ENCODE measurements around the gene BCAS1. TPM values are rescaled to one million over a fixed set of nuclear protein-coding genes. Genes with fewer than 3 reads are reported as not detected.

BCAS1 gene
- total and polyA plus RNA-seq, 10 donors: 0.23 to 1.3 (median 0.55) TPM; not detected in 2

DNA sequence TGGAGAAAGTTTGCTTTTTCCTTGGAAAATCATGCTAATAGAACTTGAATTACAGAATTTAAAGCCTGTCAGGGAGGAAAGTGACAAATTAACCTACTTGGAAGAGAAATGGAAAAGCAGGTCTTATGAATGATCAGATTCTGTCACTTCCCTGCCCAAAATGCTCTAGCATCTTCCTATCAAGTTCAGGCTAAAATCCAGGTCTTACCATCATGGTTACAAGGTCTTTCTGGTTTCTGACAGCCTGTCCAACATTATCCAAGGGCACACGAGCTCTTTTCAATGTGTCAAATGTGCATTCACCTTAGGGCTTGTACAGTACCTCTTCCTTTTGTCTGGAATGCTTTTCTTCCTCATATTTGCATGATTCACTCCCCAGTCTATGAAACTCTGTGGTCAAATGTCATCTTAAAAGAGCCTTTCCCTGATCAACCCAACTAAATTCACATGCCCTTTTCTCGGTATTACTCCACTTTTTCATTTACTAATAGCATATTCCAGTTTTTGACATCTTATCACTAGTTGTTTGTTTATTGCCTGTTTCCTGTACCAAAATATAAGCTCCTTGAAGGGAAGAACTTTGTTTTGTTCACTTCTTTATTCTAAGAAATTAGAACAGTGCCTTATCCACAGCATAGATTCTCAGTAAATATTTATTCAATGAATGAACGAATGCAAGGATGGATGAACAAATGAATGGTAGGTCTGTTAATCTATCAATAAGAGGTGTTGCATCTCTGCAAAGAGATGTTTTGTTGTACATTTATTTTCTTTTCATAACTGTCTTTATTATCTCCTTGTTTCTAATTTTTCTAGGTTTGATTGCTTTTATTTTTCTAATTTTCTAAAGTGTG, 139.5 kb downstream of the BCAS1 start:
- 64 to 74% (median 67%) methylated on average over 3 of the region's 3 CpGs for WGBS, 5 donors
- Histone ChIP-seq H3K4me1 (peaks cover 28 to 91% (median 61%) of the 10 kb centered on the region in 6 donors), H3K9me3 (no peaks in the 10 kb centered on the region), H3K4me3 (no peak overlapping the region), H3K27me3 (replicated peaks in 1 of 7) (no peaks in the 10 kb centered on the region), H3K27ac (peak overlapping the region in 7 of 8 donors; percentile 15 to 87 (median 64)), H3K36me3 (no peaks in the 10 kb centered on the region)
- intact Hi-C loops (cut with DNase I; ENCODE audit: low total_unique reads): no loop called here
- no peak for DNase-seq
- TF ChIP-seq POLR2A (IDR thresholded peaks at IDR 0.05) (no peak), POLR2AphosphoS5 (IDR thresholded peaks at IDR 0.05) (no peak)
- TF ChIP-seq, protein P1, sequence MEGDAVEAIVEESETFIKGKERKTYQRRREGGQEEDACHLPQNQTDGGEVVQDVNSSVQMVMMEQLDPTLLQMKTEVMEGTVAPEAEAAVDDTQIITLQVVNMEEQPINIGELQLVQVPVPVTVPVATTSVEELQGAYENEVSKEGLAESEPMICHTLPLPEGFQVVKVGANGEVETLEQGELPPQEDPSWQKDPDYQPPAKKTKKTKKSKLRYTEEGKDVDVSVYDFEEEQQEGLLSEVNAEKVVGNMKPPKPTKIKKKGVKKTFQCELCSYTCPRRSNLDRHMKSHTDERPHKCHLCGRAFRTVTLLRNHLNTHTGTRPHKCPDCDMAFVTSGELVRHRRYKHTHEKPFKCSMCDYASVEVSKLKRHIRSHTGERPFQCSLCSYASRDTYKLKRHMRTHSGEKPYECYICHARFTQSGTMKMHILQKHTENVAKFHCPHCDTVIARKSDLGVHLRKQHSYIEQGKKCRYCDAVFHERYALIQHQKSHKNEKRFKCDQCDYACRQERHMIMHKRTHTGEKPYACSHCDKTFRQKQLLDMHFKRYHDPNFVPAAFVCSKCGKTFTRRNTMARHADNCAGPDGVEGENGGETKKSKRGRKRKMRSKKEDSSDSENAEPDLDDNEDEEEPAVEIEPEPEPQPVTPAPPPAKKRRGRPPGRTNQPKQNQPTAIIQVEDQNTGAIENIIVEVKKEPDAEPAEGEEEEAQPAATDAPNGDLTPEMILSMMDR (IDR thresholded peaks at IDR 0.05 in 8 of 11, conservative IDR thresholded peaks at IDR 0.05 in 3 of 11): no peak

DNA sequence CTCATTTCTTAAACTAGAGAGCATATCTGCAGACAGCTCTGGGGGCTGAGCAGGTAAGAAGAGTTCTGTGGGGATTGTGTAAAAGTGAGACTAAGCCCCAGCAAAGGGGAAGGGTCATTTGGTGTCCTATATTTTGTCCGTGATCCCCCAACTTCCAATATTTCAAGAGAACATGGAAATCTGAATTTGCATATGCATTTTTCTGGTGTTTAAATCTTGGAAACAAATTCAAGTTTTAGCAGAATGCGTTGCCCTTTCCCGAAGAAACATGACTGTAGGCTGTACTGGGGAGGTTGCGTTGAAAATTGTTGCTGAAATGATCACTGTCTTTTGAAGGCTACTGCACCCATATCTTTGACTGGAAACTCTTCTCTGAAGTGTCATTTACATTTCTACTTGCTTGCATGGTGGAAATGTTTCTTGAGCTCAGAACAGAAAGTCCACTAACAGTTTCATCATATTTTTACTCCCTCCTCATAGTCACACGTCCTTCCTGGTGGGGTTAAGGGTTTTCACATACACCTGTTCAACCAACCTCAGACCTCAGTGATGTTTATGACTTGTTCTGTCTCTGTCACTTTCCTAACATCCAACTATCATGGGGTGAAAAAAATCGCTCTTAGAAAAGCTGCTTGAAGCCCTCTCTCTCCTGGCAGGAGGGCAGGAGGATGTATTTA, 140.3 kb downstream of the BCAS1 start:
- no peak overlapping the region for H3K4me3 ChIP-seq
- peak overlapping the region in 7 of 8 donors; percentile 15 to 87 (median 64) for H3K27ac ChIP-seq
- no peaks in the 10 kb centered on the region for H3K36me3 ChIP-seq
- intact Hi-C loops (cut with DNase I; ENCODE audit: low total_unique reads): no loop called here
- 75 to 85% (median 77%) methylated on average over 6 of the region's 6 CpGs for WGBS, 5 donors
- TF ChIP-seq POLR2AphosphoS5 (IDR thresholded peaks at IDR 0.05): peak in 1 of 3 donors; percentile 35
- no peak for TF ChIP-seq POLR2A (IDR thresholded peaks at IDR 0.05)
- TF ChIP-seq, protein P1 (IDR thresholded peaks at IDR 0.05 in 8 of 11, conservative IDR thresholded peaks at IDR 0.05 in 3 of 11): no peak
- peaks cover 26 to 91% (median 62%) of the 10 kb centered on the region in 6 donors for H3K4me1 ChIP-seq
- no peaks in the 10 kb centered on the region for H3K27me3 ChIP-seq (replicated peaks in 1 of 7)
- H3K9me3 ChIP-seq: no peaks in the 10 kb centered on the region
- DNase-seq: no peak

DNA sequence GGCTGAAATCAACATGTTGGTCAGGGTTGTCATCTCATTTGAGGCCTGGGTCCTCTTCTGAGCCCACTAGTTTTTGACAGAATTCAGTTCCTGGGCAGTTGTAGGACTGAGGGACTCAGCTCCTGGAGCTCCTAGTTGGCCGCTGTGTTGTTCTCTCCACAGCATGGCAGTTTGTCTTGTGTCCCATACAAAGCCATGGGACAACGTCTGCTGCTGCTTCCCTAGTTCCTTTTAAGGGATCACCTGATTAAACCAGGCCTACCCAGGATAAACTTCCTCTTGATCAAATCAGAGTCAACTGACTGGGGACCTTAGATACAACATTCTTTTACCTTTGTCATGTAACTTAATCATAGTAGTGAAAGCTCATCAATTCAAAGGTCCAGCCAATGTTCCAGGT, 141.0 kb downstream of the BCAS1 start:
- TF ChIP-seq, protein P1 (IDR thresholded peaks at IDR 0.05 in 8 of 11, conservative IDR thresholded peaks at IDR 0.05 in 3 of 11): no peak
- TF ChIP-seq POLR2AphosphoS5 (IDR thresholded peaks at IDR 0.05) (no peak), POLR2A (IDR thresholded peaks at IDR 0.05) (no peak)
- WGBS, 5 donors: 69 to 75% (median 73%) methylated on average over 2 of the region's 2 CpGs
- Histone ChIP-seq H3K36me3 (no peaks in the 10 kb centered on the region), H3K27me3 (replicated peaks in 1 of 7) (no peaks in the 10 kb centered on the region), H3K4me1 (peaks cover 19 to 91% (median 62%) of the 10 kb centered on the region in 6 donors), H3K27ac (peak overlapping the region in 4 of 8 donors; percentile 64 to 87 (median 78)), H3K4me3 (no peak overlapping the region), H3K9me3 (no peaks in the 10 kb centered on the region)
- DNase-seq: no peak
- intact Hi-C loops (cut with DNase I; ENCODE audit: low total_unique reads): no loop called here

DNA sequence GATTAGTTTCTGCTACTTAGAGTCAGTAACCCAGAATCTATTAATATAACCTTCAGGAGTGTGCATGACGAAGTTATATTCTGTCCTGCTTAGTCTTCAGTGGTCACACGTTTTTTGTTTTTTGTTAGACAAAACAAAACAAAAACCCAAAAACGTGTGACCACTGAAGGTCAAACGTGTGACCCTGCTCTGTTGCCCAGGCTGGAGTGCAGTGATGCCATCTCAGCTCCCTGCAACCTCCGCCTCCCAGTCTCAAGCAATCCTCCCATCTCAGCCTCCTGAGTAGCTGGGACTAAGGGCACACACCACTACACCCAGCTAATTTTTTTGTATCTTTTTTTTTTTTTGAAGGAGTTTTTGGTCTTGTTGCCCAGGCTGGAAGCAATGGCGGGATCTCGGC, 142.4 kb downstream of the BCAS1 start:
- DNase-seq: no peak
- H3K27ac ChIP-seq: peak overlapping the region in 2 of 8 donors; percentile 73 to 89
- peaks cover 17 to 91% (median 61%) of the 10 kb centered on the region in 6 donors for H3K4me1 ChIP-seq
- 79 to 87% (median 83%) methylated on average over 7 of the region's 7 CpGs for WGBS, 5 donors
- no peak overlapping the region for H3K4me3 ChIP-seq
- TF ChIP-seq, protein P1 (IDR thresholded peaks at IDR 0.05 in 8 of 11, conservative IDR thresholded peaks at IDR 0.05 in 3 of 11): no peak
- TF ChIP-seq POLR2AphosphoS5 (IDR thresholded peaks at IDR 0.05) (no peak), POLR2A (IDR thresholded peaks at IDR 0.05) (no peak)
- H3K27me3 ChIP-seq (replicated peaks in 1 of 7): no peaks in the 10 kb centered on the region
- intact Hi-C loops (cut with DNase I; ENCODE audit: low total_unique reads): no loop called here
- H3K9me3 ChIP-seq: no peaks in the 10 kb centered on the region
- H3K36me3 ChIP-seq: no peaks in the 10 kb centered on the region
